Transverse colon (tissue), 3 donors: ENCODE data around the gene DOCK1.

Experiments used
- CTCF ChIP-seq, 5 experiments: fragments of 200-600 bp in 3 of 5; fragments of 450-650 bp in 2 of 5; sonication (generic) in 3 of 5; IDR thresholded peaks; 1 replicate in 2 of 5; 2 replicates in 3 of 5; pipeline ENCODE4 v1.5.1; 2016 to 2017; ENCODE audit warnings: antibody characterized with exemption in 5 of 5, inconsistent platforms in 3 of 5, mild to moderate bottlenecking in 2 of 5, moderate library complexity in 1 of 5
- EP300 ChIP-seq: sonication (generic); formaldehyde crosslinking; IDR thresholded peaks from one replicate; pipeline ENCODE4 v1.6.1; 2017; ENCODE audit warnings: antibody characterized with exemption, low read depth
- POLR2A ChIP-seq: fragments of 450-650 bp; IDR thresholded peaks from one replicate; pipeline ENCODE4 v1.6.1; 2016; ENCODE audit warnings: antibody characterized with exemption, mild to moderate bottlenecking, moderate library complexity

- no peak for TF ChIP-seq POLR2A
- TF ChIP-seq CTCF (IDR thresholded peaks at IDR 0.05): no peak
- TF ChIP-seq EP300: no peak
Observed at GRCh38 chr10:127154831-127155620, 249.8 kb downstream of the DOCK1 start.
